ENCODE measurements around the gene HOXA6. TPM values are rescaled to one million over a fixed set of nuclear protein-coding genes. Genes with fewer than 3 reads are reported as not detected.

The HOXA6 gene
- total RNA-seq, 2 experiments from 2014 or later = not detected

- Mint-ChIP-seq H3K27ac (no peak overlapping the region), H3K4me3 (no peak overlapping the region), H3K4me1 (ENCODE audit: low read depth) (no peaks in the 10 kb centered on the region), H3K27me3 (peaks cover 12% of the 10 kb centered on the region), H3K36me3 (ENCODE audit: low read depth) (no peaks in the 10 kb centered on the region), H3K9me3 (no peaks in the 10 kb centered on the region)
- no peak for DNase-seq
- no peak for ATAC-seq
- ChIA-PET CTCF (no interaction called here), POLR2A (no interaction called here)
- no peak for TF ChIP-seq CTCF (IDR thresholded peaks at IDR 0.05)
- intact Hi-C loops (cut with micrococcal nuclease) = no loop called here
Measured at GRCh38 chr7:27123477-27124053, 24.0 kb downstream of the HOXA6 start.

- peaks cover 10% of the 10 kb centered on the region for H3K27me3 Mint-ChIP-seq
- POLR2A ChIA-PET = no interaction called here
- CTCF ChIA-PET = no interaction called here
- H3K27ac Mint-ChIP-seq = no peak overlapping the region
- intact Hi-C loops (cut with micrococcal nuclease) = no loop called here
- no peak overlapping the region for H3K4me3 Mint-ChIP-seq
- ATAC-seq (no peak), DNase-seq (no peak)
- TF ChIP-seq CTCF (IDR thresholded peaks at IDR 0.05) = no peak
- no peaks in the 10 kb centered on the region for H3K36me3 Mint-ChIP-seq (ENCODE audit: low read depth)
- no peaks in the 10 kb centered on the region for H3K9me3 Mint-ChIP-seq
- H3K4me1 Mint-ChIP-seq (ENCODE audit: low read depth) = no peaks in the 10 kb centered on the region
Measured at GRCh38 chr7:27123007-27123476, 24.5 kb downstream of the HOXA6 start.

DNA sequence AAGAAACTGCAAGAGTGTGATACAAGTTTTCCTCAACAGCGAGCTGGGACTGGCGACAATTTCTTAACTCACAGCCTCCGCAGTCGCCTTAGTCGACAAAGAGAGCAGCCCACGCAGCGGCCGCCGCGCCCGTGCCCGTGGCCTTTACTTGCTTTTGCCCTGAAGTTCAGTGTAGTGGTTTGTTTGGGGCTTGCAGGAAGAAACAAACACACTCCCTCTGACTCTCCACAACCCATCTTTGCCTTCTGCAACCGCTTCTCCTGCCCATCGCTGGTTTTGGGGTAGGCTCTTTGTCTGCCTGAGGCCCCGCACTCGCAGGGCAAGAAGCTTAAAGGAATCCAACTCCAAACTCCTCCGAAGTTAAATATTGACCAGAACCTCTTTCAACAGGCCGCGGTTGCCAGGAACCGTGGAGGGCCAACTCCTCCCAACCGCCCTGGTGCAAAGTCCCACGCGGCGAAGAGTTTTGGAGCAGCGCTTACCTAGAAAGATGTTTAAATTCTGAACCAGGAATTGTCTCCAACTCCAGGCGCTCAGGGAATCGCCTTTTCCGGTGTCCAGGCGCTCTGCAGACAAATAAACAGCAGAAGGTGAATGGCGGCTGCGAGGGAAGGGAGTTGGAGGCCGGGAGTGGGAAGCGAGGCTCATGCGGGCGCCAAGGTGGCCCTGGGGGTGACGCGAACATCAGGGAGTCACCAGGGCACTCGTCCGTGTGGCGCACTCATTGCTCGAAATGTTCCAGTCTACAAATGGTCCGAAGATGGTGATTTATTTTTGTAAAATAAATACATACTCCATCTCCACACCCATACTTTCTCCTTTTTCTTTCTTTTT is 25.3 kb downstream of the HOXA6 start:
- DNase-seq (no peak), ATAC-seq (no peak)
- Mint-ChIP-seq H3K27ac (no peak overlapping the region), H3K4me1 (ENCODE audit: low read depth) (no peaks in the 10 kb centered on the region), H3K4me3 (no peak overlapping the region), H3K9me3 (no peaks in the 10 kb centered on the region), H3K27me3 (peaks cover 8% of the 10 kb centered on the region), H3K36me3 (ENCODE audit: low read depth) (no peaks in the 10 kb centered on the region)
- ChIA-PET CTCF (no interaction called here), POLR2A (interaction anchor here (0.6 kb wide), 1 partner anchor 13 kb away, joined by 3 read pairs; no protein-coding TSS in a partner anchor)
- intact Hi-C loops (cut with micrococcal nuclease) = no loop called here
- no peak for TF ChIP-seq CTCF (IDR thresholded peaks at IDR 0.05)

GRCh38 chr7:27121684-27122076 is 25.9 kb downstream of the HOXA6 start:
- no peak for TF ChIP-seq CTCF (IDR thresholded peaks at IDR 0.05)
- Mint-ChIP-seq H3K4me3 (no peak overlapping the region), H3K27me3 (peaks cover 7% of the 10 kb centered on the region), H3K9me3 (no peaks in the 10 kb centered on the region), H3K4me1 (ENCODE audit: low read depth) (no peaks in the 10 kb centered on the region), H3K36me3 (ENCODE audit: low read depth) (no peaks in the 10 kb centered on the region), H3K27ac (no peak overlapping the region)
- ChIA-PET POLR2A (interaction anchor here (0.6 kb wide), 1 partner anchor 14 kb away, joined by 3 read pairs; no protein-coding TSS in a partner anchor), CTCF (no interaction called here)
- ATAC-seq = no peak
- intact Hi-C loops (cut with micrococcal nuclease) = no loop called here
- no peak for DNase-seq

- Mint-ChIP-seq H3K9me3 (no peaks in the 10 kb centered on the region), H3K27ac (no peak overlapping the region), H3K36me3 (ENCODE audit: low read depth) (no peaks in the 10 kb centered on the region), H3K27me3 (no peaks in the 10 kb centered on the region), H3K4me3 (no peak overlapping the region), H3K4me1 (ENCODE audit: low read depth) (no peaks in the 10 kb centered on the region)
- intact Hi-C loops (cut with micrococcal nuclease) = no loop called here
- no peak for TF ChIP-seq CTCF (IDR thresholded peaks at IDR 0.05)
- DNase-seq = no peak
- CTCF ChIA-PET = interaction anchor here (1.0 to 1.2 kb wide), 2 partner anchors 14 to 452 kb away, joined by 3 read pairs; no protein-coding TSS in a partner anchor
- no peak for ATAC-seq
- POLR2A ChIA-PET = interaction anchor here (0.6 kb wide), 1 partner anchor 692 kb away, joined by 3 read pairs; no protein-coding TSS in a partner anchor
Measured at GRCh38 chr7:27119412-27119911, 28.1 kb downstream of the HOXA6 start.
